ENCODE measurements around the gene CYP21A2.

DNA sequence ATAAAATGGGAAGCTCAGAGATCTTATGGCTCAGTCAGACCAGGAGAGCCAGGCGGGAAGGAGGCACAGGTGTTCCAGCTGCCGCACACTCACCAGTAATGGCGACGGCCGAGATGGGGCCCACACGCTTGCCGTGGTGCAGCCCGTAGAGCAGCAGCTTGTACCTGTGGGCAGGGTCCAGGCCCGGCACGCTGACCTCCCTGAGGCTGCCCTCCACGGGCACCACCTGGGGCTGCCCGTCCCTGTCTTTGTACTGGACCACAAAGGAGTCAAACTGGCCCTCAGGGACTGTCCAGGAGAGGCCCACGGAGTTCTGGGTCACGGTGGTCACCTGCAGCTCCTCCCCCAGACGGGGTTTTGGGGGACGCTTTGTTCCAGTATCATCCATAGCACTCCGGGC, 31.2 kb downstream of the CYP21A2 start:
- TF ChIP-seq POLR2AphosphoS5 (IDR thresholded peaks at IDR 0.05; ENCODE audit: low read depth, low read length) = no peak
- no peak for TF ChIP-seq SIN3A (IDR thresholded peaks at IDR 0.05; ENCODE audit: borderline replicate concordance, insufficient read depth, low read length)
- no peak for TF ChIP-seq TAF1 (IDR thresholded peaks at IDR 0.05; ENCODE audit: borderline replicate concordance, insufficient read depth, low read length)
- TF ChIP-seq, protein P1, sequence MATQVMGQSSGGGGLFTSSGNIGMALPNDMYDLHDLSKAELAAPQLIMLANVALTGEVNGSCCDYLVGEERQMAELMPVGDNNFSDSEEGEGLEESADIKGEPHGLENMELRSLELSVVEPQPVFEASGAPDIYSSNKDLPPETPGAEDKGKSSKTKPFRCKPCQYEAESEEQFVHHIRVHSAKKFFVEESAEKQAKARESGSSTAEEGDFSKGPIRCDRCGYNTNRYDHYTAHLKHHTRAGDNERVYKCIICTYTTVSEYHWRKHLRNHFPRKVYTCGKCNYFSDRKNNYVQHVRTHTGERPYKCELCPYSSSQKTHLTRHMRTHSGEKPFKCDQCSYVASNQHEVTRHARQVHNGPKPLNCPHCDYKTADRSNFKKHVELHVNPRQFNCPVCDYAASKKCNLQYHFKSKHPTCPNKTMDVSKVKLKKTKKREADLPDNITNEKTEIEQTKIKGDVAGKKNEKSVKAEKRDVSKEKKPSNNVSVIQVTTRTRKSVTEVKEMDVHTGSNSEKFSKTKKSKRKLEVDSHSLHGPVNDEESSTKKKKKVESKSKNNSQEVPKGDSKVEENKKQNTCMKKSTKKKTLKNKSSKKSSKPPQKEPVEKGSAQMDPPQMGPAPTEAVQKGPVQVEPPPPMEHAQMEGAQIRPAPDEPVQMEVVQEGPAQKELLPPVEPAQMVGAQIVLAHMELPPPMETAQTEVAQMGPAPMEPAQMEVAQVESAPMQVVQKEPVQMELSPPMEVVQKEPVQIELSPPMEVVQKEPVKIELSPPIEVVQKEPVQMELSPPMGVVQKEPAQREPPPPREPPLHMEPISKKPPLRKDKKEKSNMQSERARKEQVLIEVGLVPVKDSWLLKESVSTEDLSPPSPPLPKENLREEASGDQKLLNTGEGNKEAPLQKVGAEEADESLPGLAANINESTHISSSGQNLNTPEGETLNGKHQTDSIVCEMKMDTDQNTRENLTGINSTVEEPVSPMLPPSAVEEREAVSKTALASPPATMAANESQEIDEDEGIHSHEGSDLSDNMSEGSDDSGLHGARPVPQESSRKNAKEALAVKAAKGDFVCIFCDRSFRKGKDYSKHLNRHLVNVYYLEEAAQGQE (IDR thresholded peaks at IDR 0.05; ENCODE audit: insufficient read depth in 1 of 2, low read depth in 2 of 2, low read length in 2 of 2) = no peak
- no peak for TF ChIP-seq FOXP2 (optimal IDR thresholded peaks at IDR 0.05; ENCODE audit: borderline replicate concordance, extremely low read depth, extremely low read length, insufficient read depth)
